PFSK-1 (cell line): Measurements from ENCODE around the gene MSANTD2.

Experiments
- FOXP2 ChIP-seq: optimal IDR thresholded peaks from 2 replicates; pipeline ENCODE3; 2011; ENCODE audit warnings: borderline replicate concordance, control low read depth, inconsistent platforms; ENCODE audit not compliant: insufficient read depth; ENCODE audit errors: extremely low read length, extremely low read depth
- POLR2AphosphoS5 ChIP-seq: IDR thresholded peaks from 2 replicates; pipeline ENCODE4 v1.6.1; 2012; ENCODE audit warnings: low read depth, mild to moderate bottlenecking, control low read depth, low read length, moderate library complexity
- REST ChIP-seq, 2 experiments: IDR thresholded peaks; 2 replicates each; pipeline versions ENCODE4 v1.6.1 to v1.8.0; 2011 to 2012; ENCODE audit warnings: low read depth in 2 of 2, low read length in 2 of 2, control low read depth in 1 of 2, inconsistent platforms in 1 of 2, mild to moderate bottlenecking in 1 of 2, moderate library complexity in 1 of 2; ENCODE audit not compliant: insufficient read depth in 1 of 2
- SIN3A ChIP-seq: IDR thresholded peaks from 2 replicates; pipeline ENCODE4 v1.6.1; 2012; ENCODE audit warnings: mild to moderate bottlenecking, low read length, moderate library complexity, borderline replicate concordance; ENCODE audit not compliant: insufficient read depth
- TAF1 ChIP-seq: IDR thresholded peaks from 2 replicates; pipeline ENCODE4 v1.6.1; 2012; ENCODE audit warnings: low read length, control low read depth, borderline replicate concordance; ENCODE audit not compliant: insufficient read depth

- TF ChIP-seq TAF1 (no peak), POLR2AphosphoS5 (no peak), SIN3A (no peak), REST (IDR thresholded peaks at IDR 0.05; ENCODE audit: insufficient read depth in 1 of 2, low read depth in 2 of 2, low read length in 2 of 2) (no peak), FOXP2 (no peak)
Observed at GRCh38 chr11:124754710-124755109, 45.5 kb downstream of the MSANTD2 start.
